HTERT RPE-1 (cell line): Measurements from ENCODE around the gene THEM4.
"Not testable (repeated sequence)": the region's sequence is repeated elsewhere in the genome, so short reads cannot be mapped to it uniquely, and the experiment has no call there.

Source experiments
- in situ Hi-C: fragments of 300-500 bp; cut with MboI; formaldehyde crosslinking; loops from 4 replicates; pipeline ENCODE4 v1.14.3; 2020; ENCODE audit warnings: low sequenced_read_pairs

THEM4 gene

DNA sequence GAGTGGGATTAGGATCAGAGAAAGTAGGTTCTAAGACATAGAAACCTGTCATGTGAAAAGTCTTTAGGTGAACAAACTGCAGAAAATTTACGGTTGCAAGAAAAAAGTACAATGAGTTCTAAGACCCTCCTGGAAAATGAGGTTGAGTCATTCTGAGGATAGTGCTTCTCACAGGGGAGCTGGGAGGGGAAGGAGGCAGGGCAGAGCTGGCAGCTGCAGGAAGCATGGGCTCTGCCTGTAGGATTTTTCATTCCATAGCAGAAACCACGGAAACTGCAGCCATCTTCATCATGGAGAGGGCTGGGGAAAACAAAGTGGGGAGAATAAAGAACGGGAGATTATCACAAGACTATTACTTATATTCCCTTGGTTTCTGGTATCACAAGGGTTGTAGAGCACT lies 25.8 kb upstream of the THEM4 start:
- in situ Hi-C loops: no loop called here

GRCh38 chr1:151934048-151934493 lies 24.8 kb upstream of the THEM4 start:
- in situ Hi-C loops: no loop called here

- in situ Hi-C loops: no loop called here
Observed at GRCh38 chr1:151924691-151925587, 15.6 kb upstream of the THEM4 start.

GRCh38 chr1:151923422-151923821 lies 14.1 kb upstream of the THEM4 start:
- in situ Hi-C loops: no loop called here

GRCh38 chr1:151920149-151920548 lies 10.8 kb upstream of the THEM4 start:
- in situ Hi-C loops: no loop called here

DNA sequence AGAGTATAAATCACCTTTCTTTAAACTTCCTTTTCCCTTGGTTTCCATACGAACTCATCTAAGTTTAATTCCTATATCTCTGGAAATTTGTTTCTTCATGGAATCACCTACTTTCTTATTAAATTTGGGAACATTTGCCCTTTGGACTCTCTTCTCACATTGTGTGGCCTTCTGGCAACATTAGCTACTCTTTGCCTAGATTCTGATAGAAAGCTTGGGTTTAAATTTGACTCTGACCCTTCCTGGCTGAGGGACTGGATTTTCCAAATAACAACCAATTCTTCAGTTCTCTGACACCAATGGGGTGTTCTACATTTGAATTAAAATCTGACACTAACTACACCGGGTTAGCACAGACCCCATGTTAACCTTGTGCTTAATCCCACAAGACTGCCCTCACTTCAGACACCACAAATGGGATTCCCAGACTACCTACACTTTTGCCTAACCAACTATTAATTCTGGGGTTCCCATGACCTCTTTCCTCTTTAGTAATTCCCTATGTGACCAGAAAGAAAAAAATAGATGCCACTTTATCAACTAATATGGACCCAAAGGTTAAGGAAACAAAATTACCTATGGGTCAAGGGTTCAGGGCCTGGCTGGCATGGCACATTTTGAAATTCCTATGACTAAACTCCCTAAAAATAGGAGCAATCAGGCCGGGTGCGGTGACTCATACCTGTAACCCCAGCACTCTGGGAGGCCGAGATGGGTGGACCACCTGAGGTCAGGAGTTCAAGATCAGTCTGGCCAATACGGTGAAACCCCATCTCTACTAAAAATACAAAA lies 9.7 kb upstream of the THEM4 start:
- in situ Hi-C loops: no loop called here

DNA sequence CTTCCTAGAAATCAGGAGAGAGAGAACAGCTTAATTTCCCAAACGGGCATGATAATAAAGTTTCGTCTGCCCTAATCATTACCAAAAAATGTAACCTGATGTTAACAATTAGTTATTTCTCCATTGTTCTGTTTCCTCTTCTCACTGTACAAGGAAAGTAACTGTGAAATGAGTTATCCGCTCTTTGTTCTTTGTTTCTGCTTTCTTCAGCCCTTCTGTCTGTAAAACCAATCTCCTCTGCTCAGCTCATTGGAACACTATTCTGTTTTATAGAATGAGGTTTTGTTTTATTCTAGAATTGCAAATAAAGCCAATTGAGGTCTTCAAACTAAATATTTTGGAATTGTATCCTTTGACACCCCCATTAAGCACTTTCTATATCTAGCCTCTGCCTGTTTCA lies 8.8 kb upstream of the THEM4 start:
- in situ Hi-C loops: no loop called here

GRCh38 chr1:151916726-151917370 lies 7.5 kb upstream of the THEM4 start:
- in situ Hi-C loops: no loop called here

GRCh38 chr1:151915061-151915686 lies 5.9 kb upstream of the THEM4 start:
- in situ Hi-C loops: no loop called here

DNA sequence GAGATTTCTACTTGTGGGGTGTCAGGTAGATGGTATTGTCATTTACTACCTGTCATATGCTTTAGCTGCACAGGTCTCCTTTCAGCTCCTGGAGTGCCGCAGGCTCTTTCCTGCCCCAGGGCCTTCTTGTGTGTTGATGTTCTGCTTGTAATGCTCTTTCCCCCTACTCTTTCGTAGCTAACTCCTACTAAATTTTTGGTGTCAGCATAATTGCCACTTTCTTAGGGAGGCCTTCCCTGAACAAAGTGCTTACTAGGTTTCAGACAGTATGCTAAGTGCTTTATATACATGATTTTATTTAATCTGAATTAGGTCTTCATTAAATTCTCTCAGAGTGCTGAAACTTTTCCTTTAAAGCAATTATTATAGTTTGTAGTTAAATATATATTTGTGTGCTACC lies 4.8 kb upstream of the THEM4 start:
- in situ Hi-C loops: no loop called here

DNA sequence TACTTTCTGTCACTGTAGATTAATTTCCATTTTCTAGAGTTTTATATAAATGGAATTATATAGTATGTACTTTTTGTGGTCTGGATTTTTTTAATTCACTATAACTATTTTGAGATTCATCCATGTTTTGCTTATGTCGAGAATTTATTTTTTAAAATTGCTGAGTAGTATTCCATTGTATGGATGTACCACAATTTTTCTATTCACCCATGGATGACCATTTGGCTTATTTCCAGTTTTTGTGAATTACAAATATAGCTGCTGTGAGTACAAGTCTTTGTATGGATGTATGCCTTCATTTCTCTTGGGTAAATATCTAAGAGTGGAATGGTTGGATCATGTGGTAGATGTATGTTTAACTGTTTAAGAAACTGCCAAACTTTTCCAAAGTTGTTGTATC lies 3.7 kb upstream of the THEM4 start:
- in situ Hi-C loops: no loop called here

- in situ Hi-C loops: no loop called here
Observed at GRCh38 chr1:151908228-151908691, 1.1 kb downstream of the THEM4 start.

- in situ Hi-C loops: no loop called here
Observed at GRCh38 chr1:151907363-151908139, 1.8 kb downstream of the THEM4 start.

DNA sequence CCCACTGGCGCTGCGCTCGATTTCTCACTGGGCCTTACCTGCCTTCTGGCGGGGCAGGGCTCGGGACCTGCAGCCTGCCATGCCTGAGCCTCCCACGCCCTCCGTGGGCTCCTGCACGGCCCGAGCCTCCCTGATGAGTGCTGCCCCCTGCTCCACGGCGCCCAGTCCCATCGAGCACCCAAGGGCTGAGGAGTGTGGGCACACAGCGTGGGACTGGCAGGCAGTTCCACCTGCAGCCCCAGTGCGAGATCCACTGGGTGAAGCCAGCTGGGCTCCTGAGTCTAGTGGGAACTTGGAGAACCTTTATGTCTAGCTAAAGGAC lies 3.0 kb downstream of the THEM4 start:
- in situ Hi-C loops: not testable (repeated sequence)

DNA sequence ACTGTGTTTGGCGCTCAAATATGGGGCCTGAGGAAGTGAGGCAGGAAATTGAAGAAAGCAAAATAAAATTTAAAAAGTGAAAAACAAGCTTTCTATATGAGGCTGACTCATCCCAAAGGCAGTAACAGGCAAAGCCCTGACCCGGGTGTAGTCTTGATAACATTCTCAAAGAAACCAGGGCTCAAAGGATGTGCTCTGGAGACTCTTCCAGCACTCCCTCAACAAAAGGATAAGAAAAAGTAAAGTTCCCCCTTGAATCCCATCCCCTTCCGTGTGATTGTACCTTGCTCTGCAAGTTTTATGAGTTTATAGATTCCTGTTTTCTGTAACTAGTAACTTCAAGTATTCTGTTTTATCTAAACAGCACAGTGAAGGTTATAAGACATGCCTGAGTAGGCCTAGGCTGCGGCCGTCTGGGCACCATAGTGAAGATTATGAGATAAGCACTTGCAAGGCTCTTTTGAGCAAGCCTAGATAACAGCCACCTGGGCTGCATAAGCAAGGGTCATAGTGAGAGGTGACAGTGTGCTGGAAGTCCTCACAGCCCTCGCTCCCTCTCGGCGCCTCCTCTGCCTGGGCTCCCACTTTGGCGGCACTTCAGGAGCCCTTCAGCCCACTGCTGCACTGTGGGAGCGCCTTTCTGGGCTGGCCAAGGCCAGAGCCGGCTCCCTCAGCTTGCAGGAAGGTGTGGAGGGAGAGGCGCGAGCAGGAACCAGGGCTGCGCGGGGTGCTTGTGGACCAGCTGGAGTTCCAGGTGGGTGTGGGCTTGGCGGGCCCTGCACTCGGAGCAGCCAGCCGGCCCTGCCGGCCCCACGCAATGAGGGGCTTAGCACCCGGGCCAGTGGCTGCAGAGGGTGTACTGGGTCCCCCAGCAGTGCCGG lies 3.6 kb downstream of the THEM4 start:
- in situ Hi-C loops: not testable (repeated sequence)

- in situ Hi-C loops: no loop called here
Observed at GRCh38 chr1:151905070-151905442, 4.3 kb downstream of the THEM4 start.

DNA sequence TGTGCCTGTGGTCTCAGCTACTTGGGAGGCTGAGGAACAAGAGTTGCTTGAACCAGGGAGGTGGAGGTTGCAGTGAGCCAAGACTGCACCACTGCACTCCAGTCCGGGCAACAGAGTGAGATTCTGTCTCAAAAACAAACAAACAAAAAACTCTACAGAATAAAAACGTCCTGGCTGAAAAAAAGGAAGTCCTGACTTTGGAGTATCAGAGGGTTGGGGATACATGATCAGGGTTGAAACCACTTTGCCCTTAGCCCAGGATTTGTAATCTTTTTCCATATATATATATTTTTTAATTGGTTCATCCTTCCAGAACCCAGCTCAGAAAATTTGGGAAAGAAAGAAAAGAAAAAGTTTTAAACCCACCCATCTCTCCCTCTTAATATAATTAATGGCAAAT lies 6.5 kb downstream of the THEM4 start:
- in situ Hi-C loops: no loop called here

DNA sequence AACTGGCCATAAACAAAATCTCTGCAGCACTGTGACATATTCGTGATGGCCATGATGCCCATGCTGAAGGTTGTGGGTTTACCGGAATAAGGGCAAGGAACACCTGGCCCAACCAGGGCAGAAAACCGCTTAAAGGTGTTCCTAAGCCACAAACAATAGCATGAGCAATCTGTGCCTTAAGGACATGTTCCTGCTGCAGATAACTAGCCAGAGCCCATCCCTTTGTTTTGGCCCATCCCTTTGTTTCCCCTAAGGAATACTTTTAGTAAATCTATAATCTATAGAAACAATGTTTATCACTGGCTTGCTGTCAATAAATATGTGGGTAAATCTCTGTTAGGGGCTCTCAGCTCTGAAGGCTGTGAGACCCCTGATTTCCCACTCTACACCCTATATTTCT lies 8.5 kb downstream of the THEM4 start:
- in situ Hi-C loops: not testable (repeated sequence)

- in situ Hi-C loops: loop anchor here (25.0 kb wide), 1 partner anchor 89 kb away; the partner anchor contains the start of gene S100A10
Observed at GRCh38 chr1:151898519-151898991, 10.8 kb downstream of the THEM4 start.
